Left ventricle myocardium superior (tissue), 1 donor: Measurements from ENCODE around the gene PASD1. TPM values are rescaled to one million over a fixed set of nuclear protein-coding genes. Genes with fewer than 3 reads are reported as not detected.
A peak's percentile ranks its signal among the peaks of the same experiment; 100 is the strongest.

Experiments used
- ATAC-seq: fragments of 200-7000 bp; cut with Tn5 transposase; one replicate; pipeline ENCODE4 v1.9.1; 2020; ENCODE audit warnings: mild to moderate bottlenecking, moderate library complexity
- DNase-seq: peaks from one replicate; pipeline ENCODE4 v3.0.0-alpha.2; 2020
- intact Hi-C: fragments of 100-400 bp; cut with micrococcal nuclease; formaldehyde crosslinking; loops from one replicate; pipeline ENCODE4 v1.11.0; 2022
- total RNA-seq: library from RNA; stranded (reverse); fragmentation: NEBNext Ultra II Directional; extraction: Animal tissue kit (Norgen Biotek cat#: 25700); gene quantifications from one replicate; pipeline ENCODE4 v1.2.1, GENCODE V29; 2021
- donor health status: DM: no; HTN: yes; CAD: no; lungs with severe emphysema.

Gene PASD1
- total RNA-seq, 1 donor from 2014 or later: not detected

DNA sequence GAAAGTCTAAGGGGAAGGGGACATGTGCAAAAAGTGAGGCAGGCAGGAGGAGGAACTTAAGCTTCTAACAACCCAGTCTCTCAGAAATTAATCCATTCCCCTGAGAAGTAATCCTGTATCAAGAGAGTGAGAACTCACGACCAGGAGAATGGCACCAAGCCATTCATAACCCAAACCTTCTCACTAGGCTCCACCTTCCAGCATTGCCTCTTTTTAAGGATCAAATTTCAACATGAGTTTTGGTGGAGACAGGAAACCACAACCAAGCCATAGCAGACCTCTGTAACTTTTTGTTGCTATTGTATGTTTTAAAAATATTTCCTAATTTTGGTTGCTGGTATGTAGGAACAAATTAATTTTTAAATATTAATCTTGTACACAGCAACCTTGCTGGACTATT, 32.8 kb downstream of the PASD1 start:
- DNase-seq: no peak
- ATAC-seq: no peak
- intact Hi-C loops: no loop called here

- no peak for DNase-seq
- intact Hi-C loops: no loop called here
- no peak for ATAC-seq
Observed at GRCh38 chrX:151604931-151605330, 41.5 kb downstream of the PASD1 start.

DNA sequence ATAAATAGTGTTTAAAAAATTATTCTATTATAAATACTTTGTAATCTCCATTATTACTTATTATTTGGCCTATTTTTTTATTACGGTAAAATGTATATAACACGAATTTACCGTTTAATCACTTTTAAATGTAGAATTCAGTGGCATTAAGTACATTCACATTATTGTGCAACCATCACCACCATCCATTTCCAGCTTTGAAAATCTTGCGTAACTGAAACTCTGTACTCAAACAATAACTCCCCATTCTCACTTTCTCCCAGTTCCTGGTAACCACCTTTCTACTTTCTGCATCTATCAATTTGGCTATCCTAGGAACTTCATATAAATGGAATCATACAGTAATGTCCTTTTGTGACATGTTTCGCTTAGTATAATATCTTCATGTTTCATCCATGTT, 45.7 kb downstream of the PASD1 start:
- intact Hi-C loops: no loop called here
- no peak for ATAC-seq

GRCh38 chrX:151621422-151621821, 57.9 kb downstream of the PASD1 start:
- intact Hi-C loops: no loop called here
- ATAC-seq (no peak), DNase-seq (no peak)

More for the DNA sequence above, 45.7 kb downstream of the PASD1 start:
- no peak for DNase-seq

DNA sequence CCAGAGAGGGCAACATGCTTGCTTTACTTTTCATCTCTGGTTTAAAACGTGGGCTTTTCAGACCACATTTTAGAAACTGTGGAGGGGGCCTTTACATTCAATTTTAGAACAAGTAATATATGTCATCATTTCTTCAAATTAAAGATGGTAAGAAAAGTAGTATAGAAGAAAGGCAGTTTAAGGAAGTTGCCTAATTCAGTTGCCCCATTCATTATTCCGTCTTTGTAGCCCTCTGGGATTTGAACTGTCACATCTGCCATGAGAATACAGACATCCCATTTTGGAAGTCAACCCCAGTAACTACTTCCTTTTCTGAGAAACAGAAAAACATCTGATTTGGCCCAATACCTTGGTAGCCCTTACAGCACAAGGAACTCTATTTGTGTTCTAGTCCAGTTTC, 61.2 kb downstream of the PASD1 start:
- no peak for DNase-seq
- intact Hi-C loops: no loop called here
- no peak for ATAC-seq

GRCh38 chrX:151631822-151632221, 68.3 kb downstream of the PASD1 start:
- ATAC-seq: no peak
- intact Hi-C loops: no loop called here
- no peak for DNase-seq

- DNase-seq: no peak
- no peak for ATAC-seq
- intact Hi-C loops: no loop called here
Observed at GRCh38 chrX:151633157-151633556, 69.7 kb downstream of the PASD1 start.

DNA sequence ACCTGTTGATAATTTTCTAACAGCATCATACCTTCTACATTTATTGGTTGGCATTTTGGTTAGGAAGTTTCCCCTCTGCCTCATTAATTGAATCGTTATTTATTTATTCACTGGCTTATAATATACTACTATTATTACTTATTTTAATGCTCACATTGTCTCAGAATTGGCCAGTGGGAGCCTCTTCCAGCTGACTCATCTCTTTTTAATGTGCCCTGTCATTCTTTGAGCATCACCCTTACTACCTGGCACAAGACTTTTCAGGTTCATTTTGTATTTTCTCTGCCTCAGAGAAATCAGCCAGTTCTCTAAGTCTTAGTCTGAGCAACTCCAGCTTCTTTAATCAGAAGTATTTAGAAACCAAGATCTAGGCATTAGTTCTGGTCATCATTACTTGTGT, 71.5 kb downstream of the PASD1 start:
- ATAC-seq: no peak
- intact Hi-C loops: no loop called here
- DNase-seq: no peak

GRCh38 chrX:151641564-151641963, 78.1 kb downstream of the PASD1 start:
- intact Hi-C loops: no loop called here
- ATAC-seq (no peak), DNase-seq (no peak)

GRCh38 chrX:151675121-151675746, 111.8 kb downstream of the PASD1 start:
- ATAC-seq (no peak), DNase-seq (no peak)
- intact Hi-C loops: no loop called here

DNA sequence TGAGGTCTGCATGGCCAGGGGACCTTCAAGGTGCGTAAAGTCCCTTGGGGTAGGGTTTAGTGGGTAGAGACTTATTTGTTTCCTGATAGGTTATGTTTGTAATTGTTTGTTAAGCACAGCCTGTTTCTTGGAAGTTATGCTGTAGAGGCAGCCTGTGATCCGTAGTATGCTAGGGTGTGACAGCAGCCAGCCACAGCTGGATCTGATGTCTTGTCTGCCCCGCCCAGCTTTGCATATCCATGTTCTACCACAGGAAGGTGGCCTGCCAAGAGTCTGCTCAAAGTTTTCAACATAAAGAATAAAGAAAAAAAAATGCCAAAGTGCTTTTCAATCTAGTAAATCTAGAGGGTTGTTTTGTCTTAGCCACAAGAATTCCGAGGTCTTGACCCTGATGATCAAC, 112.7 kb downstream of the PASD1 start:
- DNase-seq: no peak
- intact Hi-C loops: no loop called here
- ATAC-seq: no peak

- DNase-seq (no peak), ATAC-seq (no peak)
- intact Hi-C loops: loop anchor here (5.0 kb wide), 1 partner anchor 528 kb away; no protein-coding TSS in a partner anchor
Observed at GRCh38 chrX:151679798-151680402, 116.4 kb downstream of the PASD1 start.

- intact Hi-C loops: loop anchor here (5.0 kb wide), 1 partner anchor 529 kb away; no protein-coding TSS in a partner anchor
Observed at GRCh38 chrX:151680805-151681204, 117.3 kb downstream of the PASD1 start.

DNA sequence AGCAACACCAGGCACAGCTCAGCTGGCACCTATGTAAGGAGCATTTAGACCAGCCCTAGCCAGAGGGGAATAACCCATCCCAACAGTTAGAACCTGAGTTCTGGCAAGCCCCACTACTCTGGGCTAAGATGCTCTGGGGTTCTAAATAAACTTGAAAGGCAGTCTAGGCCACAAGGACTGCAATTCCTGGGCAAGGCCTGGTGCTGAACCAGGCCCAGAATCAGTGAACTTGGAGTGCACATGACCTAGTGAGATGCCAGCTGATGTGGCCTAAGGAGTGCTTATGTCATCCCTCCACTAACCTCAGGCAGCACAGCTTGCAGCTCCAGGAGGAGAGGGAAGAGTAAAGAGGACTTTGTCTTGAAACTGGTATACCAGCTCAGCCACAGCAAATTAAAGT, 124.2 kb downstream of the PASD1 start:
- no peak for ATAC-seq
- DNase-seq: no peak
- intact Hi-C loops: no loop called here

More at GRCh38 chrX:151680805-151681204, 117.3 kb downstream of the PASD1 start:
- peak; percentile 48 for DNase-seq
- ATAC-seq: peak; percentile 68

- intact Hi-C loops: no loop called here
- no peak for ATAC-seq
- DNase-seq: no peak
Observed at GRCh38 chrX:151688695-151689094, 125.2 kb downstream of the PASD1 start.

GRCh38 chrX:151692825-151693224, 129.3 kb downstream of the PASD1 start:
- ATAC-seq (no peak), DNase-seq (no peak)
- intact Hi-C loops: no loop called here

DNA sequence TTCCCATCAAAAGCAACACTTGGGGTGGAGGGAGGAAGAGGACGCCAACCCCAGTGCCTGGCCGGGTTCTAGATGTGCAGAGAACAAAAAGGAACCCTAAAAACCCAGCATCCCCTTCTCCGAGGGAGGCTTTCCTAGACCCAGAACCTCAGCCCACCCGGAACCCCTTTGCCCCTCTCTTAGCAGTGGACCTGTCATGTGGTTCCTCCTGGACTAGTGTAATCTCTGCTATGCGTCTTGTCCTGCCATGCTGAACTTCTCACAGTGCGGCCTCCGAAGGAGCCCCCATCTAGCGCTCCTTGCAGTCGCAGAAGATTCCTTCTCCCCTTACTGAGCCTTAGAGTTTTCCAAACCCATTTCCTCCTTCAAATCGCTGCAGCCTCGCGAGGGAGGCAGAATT, 130.6 kb downstream of the PASD1 start:
- no peak for DNase-seq
- intact Hi-C loops: no loop called here
- no peak for ATAC-seq

DNA sequence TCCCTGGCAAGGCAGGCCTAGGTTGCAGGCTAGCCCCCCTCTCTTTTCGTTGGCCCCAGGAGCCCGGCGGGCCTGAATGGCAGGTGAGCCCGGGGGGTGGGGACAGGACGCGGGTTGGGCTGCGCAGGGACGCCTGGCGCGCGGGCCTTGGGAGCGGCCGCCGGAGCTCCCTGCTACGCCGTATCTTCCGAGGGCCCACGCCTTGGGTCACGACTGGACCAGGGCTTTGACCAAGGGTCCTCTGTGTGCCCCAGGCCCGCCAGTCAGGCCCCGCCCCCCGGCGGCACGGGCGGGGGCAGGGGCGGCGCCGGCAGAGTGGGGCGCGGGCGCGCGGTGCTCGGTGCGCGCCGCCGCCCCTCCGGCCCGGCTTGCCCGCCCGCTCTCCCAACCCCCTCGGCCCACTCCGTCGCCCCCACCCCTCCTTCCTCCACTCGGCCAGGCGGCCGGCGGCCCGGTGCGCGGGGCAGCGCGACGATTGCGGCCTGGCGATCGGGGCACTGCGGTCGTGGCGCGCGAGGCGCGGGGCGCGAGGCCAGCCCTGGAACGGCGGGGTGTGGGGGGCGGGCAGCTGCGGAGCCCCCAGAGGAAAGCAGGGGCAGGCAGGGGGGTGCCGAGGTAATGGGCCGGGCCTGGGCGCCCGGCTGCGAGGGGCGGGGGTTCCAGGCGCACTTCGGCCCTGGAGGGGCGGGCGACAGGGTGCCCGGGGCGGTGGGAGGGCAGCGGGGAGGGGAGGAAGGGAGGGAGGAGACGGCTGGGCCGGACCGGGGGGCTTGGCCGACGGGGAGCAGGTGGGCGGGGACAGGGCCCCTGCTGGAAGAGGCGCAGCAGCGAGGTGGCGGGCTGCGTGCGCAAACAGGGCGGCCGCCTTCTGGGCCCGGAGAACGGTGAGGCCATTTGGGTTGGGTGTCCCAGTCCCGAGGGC, 131.4 kb downstream of the PASD1 start, which contains the start of gene PRRG3:
TSS of gene PRRG3 (plus strand) at position 798 of the 922 bp plus-strand sequence. CDS start 3,357 bp downstream, outside the sequence.
- no peak for ATAC-seq
- no peak for DNase-seq
- intact Hi-C loops: no loop called here

- ATAC-seq (no peak), DNase-seq (no peak)
Observed at GRCh38 chrX:151695583-151696340, 132.3 kb downstream of the PASD1 start.

More at GRCh38 chrX:151695583-151696340, 132.3 kb downstream of the PASD1 start:
- intact Hi-C loops: no loop called here
